GM19025 (cell line): ENCODE measurements around the gene PSMB5.

ENCODE experiments used
- ATAC-seq: cut with Tn5 transposase; IDR thresholded peaks from one replicate; pipeline ENCODE4 v1.9.1; 2021; ENCODE audit warnings: mild to moderate bottlenecking, low read depth, moderate library complexity; ENCODE audit not compliant: unreplicated experiment

Gene PSMB5

DNA sequence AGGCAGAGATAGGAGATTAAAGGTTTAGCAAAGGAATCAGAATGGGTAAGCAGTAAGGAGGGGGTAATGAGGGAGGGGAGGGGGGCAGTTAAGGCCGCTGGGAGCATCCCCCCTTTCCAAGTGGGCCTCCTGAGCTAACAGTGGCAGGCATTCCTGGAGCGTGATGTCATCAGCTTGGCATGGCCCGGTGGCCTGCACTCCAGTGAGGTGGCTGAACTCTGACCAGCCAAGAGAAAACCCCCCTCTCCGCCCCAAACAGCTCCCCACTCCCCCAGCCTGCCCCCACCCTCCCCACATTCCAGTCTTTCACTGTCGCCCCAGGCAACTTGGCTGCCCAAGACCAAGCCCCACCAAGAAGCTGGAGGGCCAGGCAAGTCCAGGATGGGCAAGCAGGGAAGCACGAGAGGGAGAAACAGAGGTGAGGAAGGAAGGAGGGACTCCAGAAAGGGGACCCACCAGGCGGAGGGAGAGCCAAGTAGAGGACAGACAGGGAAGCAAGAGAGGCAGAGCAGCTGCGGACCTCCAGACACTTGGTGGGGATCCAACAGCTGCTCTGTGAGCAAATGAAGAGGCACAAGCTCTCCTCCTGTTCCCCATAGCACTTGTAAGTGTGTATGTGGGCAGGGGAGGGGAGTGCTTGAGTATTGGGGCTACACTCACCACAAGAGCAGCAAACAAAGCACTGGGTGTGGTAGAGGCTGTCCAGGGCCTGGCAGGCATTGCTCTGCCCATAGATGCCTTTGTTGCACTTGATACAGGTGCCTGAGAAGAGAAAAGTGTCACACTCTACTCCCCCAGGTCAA is 56.8 kb downstream of the PSMB5 start:
- ATAC-seq, result no peak

GRCh38 chr14:22977434-22977683 is 57.3 kb downstream of the PSMB5 start:
- ATAC-seq, result no peak

- no peak for ATAC-seq
These were observed 57.9 kb downstream of the PSMB5 start for GRCh38 chr14:22976620-22977433.
